CD8-positive, alpha-beta memory T cell (primary cell): Measurements from ENCODE around the gene CEP44. TPM values are rescaled to one million over a fixed set of nuclear protein-coding genes. Genes with fewer than 3 reads are reported as not detected.
"Not testable (repeated sequence)": the region's sequence is repeated elsewhere in the genome, so short reads cannot be mapped to it uniquely, and the experiment has no call there.

Experiments used
- CTCF ChIA-PET: fragments of 350-600 bp; sonication (Branson Sonifier 250); formaldehyde crosslinking; loops from one replicate; lab custom pipeline; 2021; ENCODE audit warnings: antibody characterized with exemption; lab: Charles Lee
- POLR2A ChIA-PET: fragments of 350-600 bp; sonication (Branson Sonifier 250); formaldehyde crosslinking; loops from one replicate; lab custom pipeline; 2021; ENCODE audit warnings: antibody characterized with exemption; lab: Charles Lee
- DNase-seq, 5 donors: peaks; one replicate each; pipeline versions ENCODE4 v3.0.0 to v3.0.0-alpha.2; 2020 to 2022; ENCODE audit warnings: mixed read lengths in 1 of 5
- H3K27ac ChIP-seq: one replicate; pipeline ENCODE4 v1.7.0; 2013; ENCODE audit warnings: low read depth, mild to moderate bottlenecking, low read length, moderate library complexity
- H3K27me3 ChIP-seq: 2 replicates; pipeline ENCODE4 v1.7.0; 2013; ENCODE audit warnings: low read length, mild to moderate bottlenecking; ENCODE audit not compliant: insufficient read depth, poor library complexity, severe bottlenecking
- H3K36me3 ChIP-seq: 2 replicates; pipeline ENCODE4 v1.7.0; 2013; ENCODE audit warnings: mild to moderate bottlenecking, low read length, moderate library complexity; ENCODE audit not compliant: insufficient read depth
- H3K4me1 ChIP-seq: 2 replicates; pipeline ENCODE4 v1.7.0; 2013; ENCODE audit warnings: mild to moderate bottlenecking, low read length, moderate library complexity; ENCODE audit not compliant: insufficient read depth
- H3K4me3 ChIP-seq: 2 replicates; pipeline ENCODE4 v1.7.0; 2013; ENCODE audit warnings: mild to moderate bottlenecking, low read length
- H3K9me3 ChIP-seq: 2 replicates; pipeline ENCODE4 v1.7.0; 2013; ENCODE audit warnings: mild to moderate bottlenecking, low read length
- H3K27ac Mint-ChIP-seq, 8 donors: one replicate each; pipeline ENCODE4 v1.8.0; 2020 to 2021; ENCODE audit warnings: mixed read lengths in 8 of 8, mild to moderate bottlenecking in 6 of 8, inconsistent platforms in 3 of 8, moderate library complexity in 3 of 8
- H3K27me3 Mint-ChIP-seq, 2 donors: one replicate each; pipeline ENCODE4 v1.8.0; 2020 to 2021; ENCODE audit warnings: mixed read lengths in 2 of 2, mild to moderate bottlenecking in 1 of 2, moderate library complexity in 1 of 2
- H3K36me3 Mint-ChIP-seq, 3 donors: one replicate each; pipeline ENCODE4 v1.8.0; 2020 to 2021; ENCODE audit warnings: mixed read lengths in 3 of 3, inconsistent platforms in 1 of 3, mild to moderate bottlenecking in 1 of 3
- H3K4me1 Mint-ChIP-seq, 3 donors: one replicate each; pipeline ENCODE4 v1.8.0; 2020 to 2021; ENCODE audit warnings: mixed read lengths in 3 of 3, inconsistent platforms in 1 of 3, mild to moderate bottlenecking in 1 of 3
- H3K4me3 Mint-ChIP-seq, 7 donors: one replicate each; pipeline ENCODE4 v1.8.0; 2020 to 2021; ENCODE audit warnings: mixed read lengths in 7 of 7, mild to moderate bottlenecking in 6 of 7, moderate library complexity in 4 of 7, inconsistent platforms in 2 of 7
- H3K9me3 Mint-ChIP-seq, 5 donors: one replicate each; pipeline ENCODE4 v1.8.0; 2020 to 2022; ENCODE audit warnings: mixed read lengths in 5 of 5, mild to moderate bottlenecking in 3 of 5, moderate library complexity in 2 of 5, inconsistent platforms in 1 of 5
- polyA plus RNA-seq: library from polyadenylated mRNA; unstranded; fragments of 300-500 nt; fragmentation: Illumina TruSeq; gene quantifications from one replicate; pipeline ENCODE4 v1.2.3, GENCODE V29; 2021
- total RNA-seq, 2 experiments: library from RNA; stranded (reverse); gene quantifications; one replicate each; pipeline ENCODE4 v1.2.3, GENCODE V29; 2021

The CEP44 gene
- total and polyA plus RNA-seq, 3 experiments from 2014 or later: 6.8 to 22.4 (median 20.4) TPM

GRCh38 chr4:174255374-174255773, 28.3 kb upstream of the CEP44 start:
- DNase-seq: no peak
- POLR2A ChIA-PET: no interaction called here
- Histone ChIP-seq H3K4me1 (no peaks in the 10 kb centered on the region), H3K36me3 (peaks cover 8% of the 10 kb centered on the region), H3K27ac (no peak overlapping the region), H3K27me3 (no peaks in the 10 kb centered on the region), H3K4me3 (no peak overlapping the region), H3K9me3 (no peaks in the 10 kb centered on the region)
- CTCF ChIA-PET: no interaction called here
- no peaks in the 10 kb centered on the region for H3K9me3 Mint-ChIP-seq
- H3K36me3 Mint-ChIP-seq: peaks cover 0 to 50% (median 13%) of the 10 kb centered on the region in 3 donors
- no peaks in the 10 kb centered on the region for H3K27me3 Mint-ChIP-seq
- peaks cover 9 to 19% (median 16%) of the 10 kb centered on the region in 3 donors for H3K4me1 Mint-ChIP-seq
- no peak overlapping the region for H3K27ac Mint-ChIP-seq
- no peak overlapping the region for H3K4me3 Mint-ChIP-seq

- Histone ChIP-seq H3K27ac (no peak overlapping the region), H3K4me3 (no peak overlapping the region), H3K4me1 (no peaks in the 10 kb centered on the region), H3K27me3 (no peaks in the 10 kb centered on the region), H3K36me3 (peaks cover 8% of the 10 kb centered on the region), H3K9me3 (no peaks in the 10 kb centered on the region)
- no peak overlapping the region for H3K27ac Mint-ChIP-seq
- no peak for DNase-seq
- CTCF ChIA-PET: no interaction called here
- POLR2A ChIA-PET: no interaction called here
- no peaks in the 10 kb centered on the region for H3K9me3 Mint-ChIP-seq
- H3K4me3 Mint-ChIP-seq: no peak overlapping the region
- peaks cover 0 to 48% (median 14%) of the 10 kb centered on the region in 3 donors for H3K36me3 Mint-ChIP-seq
- H3K27me3 Mint-ChIP-seq: no peaks in the 10 kb centered on the region
- H3K4me1 Mint-ChIP-seq: peaks cover 10 to 19% (median 16%) of the 10 kb centered on the region in 3 donors
Measured at GRCh38 chr4:174255786-174256185, 27.9 kb upstream of the CEP44 start.

GRCh38 chr4:174256277-174256713, 27.4 kb upstream of the CEP44 start:
- Histone ChIP-seq H3K27me3 (no peaks in the 10 kb centered on the region), H3K27ac (no peak overlapping the region), H3K36me3 (peaks cover 8% of the 10 kb centered on the region), H3K4me3 (no peak overlapping the region), H3K4me1 (no peaks in the 10 kb centered on the region), H3K9me3 (no peaks in the 10 kb centered on the region)
- H3K27me3 Mint-ChIP-seq: no peaks in the 10 kb centered on the region
- peak overlapping the region in 1 of 8 donors; percentile 10 for H3K27ac Mint-ChIP-seq
- H3K4me1 Mint-ChIP-seq: peaks cover 10 to 19% (median 16%) of the 10 kb centered on the region in 3 donors
- POLR2A ChIA-PET: no interaction called here
- no peaks in the 10 kb centered on the region for H3K9me3 Mint-ChIP-seq
- CTCF ChIA-PET: no interaction called here
- H3K36me3 Mint-ChIP-seq: peaks cover 0 to 50% (median 14%) of the 10 kb centered on the region in 3 donors
- DNase-seq: no peak
- H3K4me3 Mint-ChIP-seq: no peak overlapping the region

GRCh38 chr4:174259580-174259979, 24.1 kb upstream of the CEP44 start:
- H3K4me3 ChIP-seq: no peak overlapping the region
- ChIA-PET CTCF (no interaction called here), POLR2A (no interaction called here)
- peaks cover 12% of the 10 kb centered on the region for H3K36me3 ChIP-seq
- no peaks in the 10 kb centered on the region for H3K4me1 ChIP-seq
- Mint-ChIP-seq H3K9me3 (no peaks in the 10 kb centered on the region), H3K36me3 (peaks cover 0 to 50% (median 17%) of the 10 kb centered on the region in 3 donors), H3K27me3 (no peaks in the 10 kb centered on the region), H3K4me3 (no peak overlapping the region), H3K4me1 (peaks cover 10 to 28% (median 21%) of the 10 kb centered on the region in 3 donors), H3K27ac (no peak overlapping the region)
- no peaks in the 10 kb centered on the region for H3K27me3 ChIP-seq
- H3K9me3 ChIP-seq: no peaks in the 10 kb centered on the region
- no peak for DNase-seq
- no peak overlapping the region for H3K27ac ChIP-seq

GRCh38 chr4:174260099-174260498, 23.6 kb upstream of the CEP44 start:
- POLR2A ChIA-PET: no interaction called here
- peaks cover 0 to 47% (median 17%) of the 10 kb centered on the region in 3 donors for H3K36me3 Mint-ChIP-seq

GRCh38 chr4:174261432-174261831, 22.3 kb upstream of the CEP44 start:
- H3K27ac Mint-ChIP-seq, H3K4me3 ChIP-seq, H3K4me3 Mint-ChIP-seq, H3K9me3 ChIP-seq, CTCF ChIA-PET, H3K27me3 Mint-ChIP-seq, DNase-seq, POLR2A ChIA-PET, H3K36me3 ChIP-seq, H3K9me3 Mint-ChIP-seq, H3K27ac ChIP-seq, H3K27me3 ChIP-seq, H3K4me1 ChIP-seq: not testable (repeated sequence)
- peaks cover 15 to 39% (median 21%) of the 10 kb centered on the region in 3 donors for H3K4me1 Mint-ChIP-seq
- H3K36me3 Mint-ChIP-seq: peaks cover 0 to 39% (median 15%) of the 10 kb centered on the region in 3 donors

More at GRCh38 chr4:174260099-174260498, 23.6 kb upstream of the CEP44 start:
- Histone ChIP-seq H3K4me1 (no peaks in the 10 kb centered on the region), H3K36me3 (peaks cover 12% of the 10 kb centered on the region), H3K27ac (no peak overlapping the region), H3K9me3 (no peaks in the 10 kb centered on the region), H3K4me3 (no peak overlapping the region), H3K27me3 (no peaks in the 10 kb centered on the region)
- peaks cover 13 to 32% (median 21%) of the 10 kb centered on the region in 3 donors for H3K4me1 Mint-ChIP-seq
- H3K27me3 Mint-ChIP-seq: no peaks in the 10 kb centered on the region
- DNase-seq: no peak
- CTCF ChIA-PET: no interaction called here
- no peak overlapping the region for H3K27ac Mint-ChIP-seq
- H3K4me3 Mint-ChIP-seq: no peak overlapping the region
- no peaks in the 10 kb centered on the region for H3K9me3 Mint-ChIP-seq

GRCh38 chr4:174262624-174263444, 20.9 kb upstream of the CEP44 start:
- H3K4me1 ChIP-seq: no peaks in the 10 kb centered on the region
- peaks cover 9% of the 10 kb centered on the region for H3K36me3 ChIP-seq
- H3K4me3 ChIP-seq: no peak overlapping the region
- Mint-ChIP-seq H3K4me3 (no peak overlapping the region), H3K4me1 (peaks cover 17 to 46% (median 21%) of the 10 kb centered on the region in 3 donors), H3K27ac (peak overlapping the region in 1 of 8 donors; percentile 23), H3K27me3 (no peaks in the 10 kb centered on the region), H3K36me3 (peaks cover 0 to 33% (median 10%) of the 10 kb centered on the region in 3 donors), H3K9me3 (no peaks in the 10 kb centered on the region)
- H3K27ac ChIP-seq: no peak overlapping the region
- no peaks in the 10 kb centered on the region for H3K27me3 ChIP-seq
- CTCF ChIA-PET: no interaction called here
- no peaks in the 10 kb centered on the region for H3K9me3 ChIP-seq
- no peak for DNase-seq
- POLR2A ChIA-PET: no interaction called here

- no peaks in the 10 kb centered on the region for H3K9me3 Mint-ChIP-seq
Measured at GRCh38 chr4:174263445-174263736, 20.3 kb upstream of the CEP44 start.

More at GRCh38 chr4:174263445-174263736, 20.3 kb upstream of the CEP44 start:
- no peaks in the 10 kb centered on the region for H3K27me3 Mint-ChIP-seq
- POLR2A ChIA-PET: no interaction called here
- Histone ChIP-seq H3K36me3 (peaks cover 9% of the 10 kb centered on the region), H3K4me1 (no peaks in the 10 kb centered on the region), H3K27me3 (no peaks in the 10 kb centered on the region), H3K9me3 (no peaks in the 10 kb centered on the region), H3K27ac (no peak overlapping the region), H3K4me3 (no peak overlapping the region)
- no peak overlapping the region for H3K27ac Mint-ChIP-seq
- H3K36me3 Mint-ChIP-seq: peaks cover 0 to 36% (median 10%) of the 10 kb centered on the region in 3 donors
- peaks cover 17 to 46% (median 21%) of the 10 kb centered on the region in 3 donors for H3K4me1 Mint-ChIP-seq
- no peak for DNase-seq
- CTCF ChIA-PET: no interaction called here
- no peak overlapping the region for H3K4me3 Mint-ChIP-seq
